Natural killer cell (primary cell): ENCODE measurements around the gene PFKFB3. TPM values are rescaled to one million over a fixed set of nuclear protein-coding genes. Genes with fewer than 3 reads are reported as not detected.

Experiments used
- ATAC-seq, 3 donors: fragments of 150-1000 bp in 2 of 3; fragments of 200-7000 bp in 1 of 3; cut with Tn5 transposase; 1 replicate in 1 of 3; 2 replicates in 2 of 3; pipeline ENCODE4 v1.10.0; 2021; ENCODE audit warnings: mild to moderate bottlenecking in 2 of 3, moderate library complexity in 2 of 3
- DNase-seq, 2 donors: peaks; one replicate each; pipeline versions ENCODE4 v3.0.0 to v3.0.0-alpha.2; 2013 to 2021; ENCODE audit warnings: mixed read lengths in 1 of 2
- H3K27ac ChIP-seq: one replicate; pipeline ENCODE4 v1.5.1; 2013; ENCODE audit warnings: mild to moderate bottlenecking, low read length
- H3K27me3 ChIP-seq: one replicate; pipeline ENCODE4 v1.6.1; 2013; ENCODE audit warnings: low read length; ENCODE audit not compliant: control insufficient read depth, insufficient read depth
- H3K36me3 ChIP-seq: one replicate; pipeline ENCODE4 v1.6.1; 2013; ENCODE audit warnings: low read length; ENCODE audit not compliant: control insufficient read depth, insufficient read depth
- H3K4me1 ChIP-seq: one replicate; pipeline ENCODE4 v1.6.1; 2013; ENCODE audit warnings: low read length; ENCODE audit not compliant: control insufficient read depth, insufficient read depth
- H3K4me3 ChIP-seq: one replicate; pipeline ENCODE4 v1.5.1; 2013; ENCODE audit warnings: low read length
- H3K9me3 ChIP-seq: one replicate; pipeline ENCODE4 v1.6.1; 2013; ENCODE audit warnings: low read length; ENCODE audit not compliant: control insufficient read depth, insufficient read depth
- H3K27ac Mint-ChIP-seq, 2 donors: one replicate each; pipeline ENCODE4 v1.8.0; 2022; ENCODE audit warnings: mild to moderate bottlenecking in 2 of 2, mixed read lengths in 2 of 2, moderate library complexity in 1 of 2
- H3K27me3 Mint-ChIP-seq, 2 donors: one replicate each; pipeline ENCODE4 v1.8.0; 2022; ENCODE audit warnings: low read depth in 2 of 2, mixed read lengths in 2 of 2
- H3K36me3 Mint-ChIP-seq: one replicate; pipeline ENCODE4 v1.8.0; 2022; ENCODE audit warnings: mixed read lengths
- H3K4me1 Mint-ChIP-seq, 2 donors: one replicate each; pipeline ENCODE4 v1.8.0; 2022; ENCODE audit warnings: mixed read lengths in 2 of 2
- H3K4me3 Mint-ChIP-seq: one replicate; pipeline ENCODE4 v1.8.0; 2022; ENCODE audit warnings: mild to moderate bottlenecking, moderate library complexity, mixed read lengths
- H3K9me3 Mint-ChIP-seq, 2 donors: one replicate each; pipeline ENCODE4 v1.8.0; 2022; ENCODE audit warnings: mixed read lengths in 2 of 2
- CTCF ChIP-seq: fragments of 200-600 bp; IDR thresholded peaks from one replicate; pipeline ENCODE4 v1.8.0; 2022; ENCODE audit warnings: antibody characterized with exemption
- WGBS: methylation state at CpG from one replicate; pipeline ENCODE4 v1.1.7; 2013; ENCODE audit warnings: missing lambda C conversion rate; ENCODE audit not compliant: insufficient coverage; 5-methylcytosine and 5-hydroxymethylcytosine counted together
- intact Hi-C: fragments of 100-400 bp; cut with micrococcal nuclease; formaldehyde crosslinking; loops from one replicate; pipeline ENCODE4 v1.14.2; 2022
- total RNA-seq, 4 donors: library from RNA; stranded (reverse); fragments of 120-200 nt in 1 of 4; gene quantifications; one replicate each; pipeline versions ENCODE4 v1.2.3 to v1.2.4, GENCODE V29; 2013 to 2022

The PFKFB3 gene
- total RNA-seq, 3 donors from 2014 or later (not counting 1 experiment from before 2014, with no cell fraction given), result 33.4 to 59.7 (median 39.0) TPM

- intact Hi-C loops, result no loop called here
These were observed 37.5 kb downstream of the PFKFB3 start for GRCh38 chr10:6240254-6240653.

GRCh38 chr10:6242089-6242488, 39.4 kb downstream of the PFKFB3 start:
- no peak overlapping the region for H3K27ac Mint-ChIP-seq
- H3K36me3 Mint-ChIP-seq, result no peaks in the 10 kb centered on the region
- H3K9me3 ChIP-seq, result no peaks in the 10 kb centered on the region
- TF ChIP-seq CTCF, result no peak
- peaks cover 6% of the 10 kb centered on the region for H3K4me1 ChIP-seq
- no peaks in the 10 kb centered on the region for H3K27me3 Mint-ChIP-seq
- intact Hi-C loops, result no loop called here
- H3K27me3 ChIP-seq, result no peaks in the 10 kb centered on the region
- H3K36me3 ChIP-seq, result no peaks in the 10 kb centered on the region
- no peak for DNase-seq
- 92% methylated on average over 6 of the region's 6 CpGs for WGBS
- no peak overlapping the region for H3K27ac ChIP-seq
- H3K9me3 Mint-ChIP-seq, result no peaks in the 10 kb centered on the region
- ATAC-seq, result no peak
- peaks cover 7 to 8% of the 10 kb centered on the region in 2 donors for H3K4me1 Mint-ChIP-seq
- H3K4me3 ChIP-seq, result no peak overlapping the region
- no peak overlapping the region for H3K4me3 Mint-ChIP-seq

More at GRCh38 chr10:6240254-6240653, 37.5 kb downstream of the PFKFB3 start:
- H3K9me3 Mint-ChIP-seq, result no peaks in the 10 kb centered on the region
- Histone ChIP-seq H3K36me3 (no peaks in the 10 kb centered on the region), H3K27me3 (no peaks in the 10 kb centered on the region), H3K9me3 (no peaks in the 10 kb centered on the region), H3K4me1 (peaks cover 6% of the 10 kb centered on the region), H3K27ac (no peak overlapping the region), H3K4me3 (no peak overlapping the region)
- H3K36me3 Mint-ChIP-seq, result no peaks in the 10 kb centered on the region
- no peak overlapping the region for H3K4me3 Mint-ChIP-seq
- TF ChIP-seq CTCF, result no peak
- DNase-seq, result no peak
- peaks cover 7 to 8% of the 10 kb centered on the region in 2 donors for H3K4me1 Mint-ChIP-seq
- ATAC-seq, result no peak
- 97% methylated on average over 16 of the region's 16 CpGs for WGBS
- H3K27me3 Mint-ChIP-seq, result no peaks in the 10 kb centered on the region
- H3K27ac Mint-ChIP-seq, result no peak overlapping the region

- 100% methylated on average over 4 of the region's 7 CpGs for WGBS
- no peaks in the 10 kb centered on the region for H3K36me3 Mint-ChIP-seq
- intact Hi-C loops, result no loop called here
These were observed 41.8 kb downstream of the PFKFB3 start for GRCh38 chr10:6244510-6244909.

More at GRCh38 chr10:6244510-6244909, 41.8 kb downstream of the PFKFB3 start:
- Histone ChIP-seq H3K36me3 (no peaks in the 10 kb centered on the region), H3K27ac (no peak overlapping the region), H3K9me3 (no peaks in the 10 kb centered on the region), H3K4me3 (no peak overlapping the region), H3K4me1 (no peaks in the 10 kb centered on the region), H3K27me3 (no peaks in the 10 kb centered on the region)
- no peak for TF ChIP-seq CTCF
- Mint-ChIP-seq H3K27ac (no peak overlapping the region), H3K9me3 (no peaks in the 10 kb centered on the region), H3K4me1 (no peaks in the 10 kb centered on the region), H3K27me3 (no peaks in the 10 kb centered on the region), H3K4me3 (no peak overlapping the region)
- ATAC-seq (no peak), DNase-seq (no peak)
